ENCODE results near the gene PTPRCAP. TPM values are rescaled to one million over a fixed set of nuclear protein-coding genes. Genes with fewer than 3 reads are reported as not detected.

Gene PTPRCAP
- total RNA-seq, 4 donors from 2014 or later = 17.3 to 56.9 (median 21.7) TPM

DNA sequence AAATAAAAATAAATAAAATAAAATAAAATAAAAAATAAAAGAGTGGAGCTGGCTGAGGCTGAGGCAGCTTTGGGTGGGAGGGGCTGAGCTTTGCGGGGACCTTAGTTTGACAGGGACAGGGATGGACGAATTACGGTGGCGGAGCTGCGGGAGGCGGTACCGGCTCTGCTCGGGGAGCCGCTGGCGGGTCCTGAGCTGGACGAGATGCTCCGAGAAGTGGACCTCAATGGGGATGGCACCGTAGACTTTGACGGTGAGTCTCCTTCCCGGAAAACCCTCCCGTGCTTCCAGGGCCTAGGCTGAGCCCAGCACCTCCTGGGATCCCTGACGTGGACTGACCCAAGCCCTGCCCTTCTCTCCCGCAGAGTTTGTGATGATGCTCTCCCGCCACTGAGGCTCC lies 20.8 kb upstream of the PTPRCAP start:
- Histone ChIP-seq H3K4me3 (no peak overlapping the region), H3K36me3 (no peaks in the 10 kb centered on the region), H3K9me3 (no peaks in the 10 kb centered on the region), H3K27me3 (no peaks in the 10 kb centered on the region), H3K27ac (peak overlapping the region in 2 of 4 donors; percentile 77 to 79), H3K4me1 (peaks cover 0 to 12% (median 0%) of the 10 kb centered on the region in 4 donors)
- DNase-seq = no peak
- no peak for TF ChIP-seq POLR2A (IDR thresholded peaks at IDR 0.05)
- TF ChIP-seq, protein P1, sequence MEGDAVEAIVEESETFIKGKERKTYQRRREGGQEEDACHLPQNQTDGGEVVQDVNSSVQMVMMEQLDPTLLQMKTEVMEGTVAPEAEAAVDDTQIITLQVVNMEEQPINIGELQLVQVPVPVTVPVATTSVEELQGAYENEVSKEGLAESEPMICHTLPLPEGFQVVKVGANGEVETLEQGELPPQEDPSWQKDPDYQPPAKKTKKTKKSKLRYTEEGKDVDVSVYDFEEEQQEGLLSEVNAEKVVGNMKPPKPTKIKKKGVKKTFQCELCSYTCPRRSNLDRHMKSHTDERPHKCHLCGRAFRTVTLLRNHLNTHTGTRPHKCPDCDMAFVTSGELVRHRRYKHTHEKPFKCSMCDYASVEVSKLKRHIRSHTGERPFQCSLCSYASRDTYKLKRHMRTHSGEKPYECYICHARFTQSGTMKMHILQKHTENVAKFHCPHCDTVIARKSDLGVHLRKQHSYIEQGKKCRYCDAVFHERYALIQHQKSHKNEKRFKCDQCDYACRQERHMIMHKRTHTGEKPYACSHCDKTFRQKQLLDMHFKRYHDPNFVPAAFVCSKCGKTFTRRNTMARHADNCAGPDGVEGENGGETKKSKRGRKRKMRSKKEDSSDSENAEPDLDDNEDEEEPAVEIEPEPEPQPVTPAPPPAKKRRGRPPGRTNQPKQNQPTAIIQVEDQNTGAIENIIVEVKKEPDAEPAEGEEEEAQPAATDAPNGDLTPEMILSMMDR (IDR thresholded peaks at IDR 0.05) = no peak

DNA sequence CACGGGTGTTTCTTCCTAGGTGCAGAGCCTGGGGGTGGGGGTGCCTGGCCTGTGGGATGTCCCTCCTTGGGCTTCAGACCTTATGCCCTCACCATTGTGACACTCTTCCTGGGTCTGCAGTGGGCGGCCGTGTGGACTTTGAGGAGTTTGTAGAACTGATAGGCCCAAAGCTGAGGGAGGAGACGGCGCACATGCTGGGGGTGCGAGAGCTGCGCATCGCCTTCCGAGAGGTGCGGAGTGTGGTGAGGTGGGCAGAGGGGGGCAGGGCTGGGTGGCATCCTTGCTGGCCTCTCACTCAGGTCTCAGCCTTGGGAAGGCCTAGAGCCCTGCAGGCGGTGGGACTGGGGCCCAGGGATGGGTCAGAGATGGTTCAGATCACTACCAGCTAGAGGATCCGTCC lies 20.0 kb upstream of the PTPRCAP start:
- Histone ChIP-seq H3K9me3 (no peaks in the 10 kb centered on the region), H3K27me3 (no peaks in the 10 kb centered on the region), H3K36me3 (no peaks in the 10 kb centered on the region), H3K27ac (no peak overlapping the region), H3K4me3 (no peak overlapping the region), H3K4me1 (peaks cover 0 to 12% (median 0%) of the 10 kb centered on the region in 4 donors)
- TF ChIP-seq, protein P1 (IDR thresholded peaks at IDR 0.05) = no peak
- no peak for TF ChIP-seq POLR2A (IDR thresholded peaks at IDR 0.05)
- no peak for DNase-seq

DNA sequence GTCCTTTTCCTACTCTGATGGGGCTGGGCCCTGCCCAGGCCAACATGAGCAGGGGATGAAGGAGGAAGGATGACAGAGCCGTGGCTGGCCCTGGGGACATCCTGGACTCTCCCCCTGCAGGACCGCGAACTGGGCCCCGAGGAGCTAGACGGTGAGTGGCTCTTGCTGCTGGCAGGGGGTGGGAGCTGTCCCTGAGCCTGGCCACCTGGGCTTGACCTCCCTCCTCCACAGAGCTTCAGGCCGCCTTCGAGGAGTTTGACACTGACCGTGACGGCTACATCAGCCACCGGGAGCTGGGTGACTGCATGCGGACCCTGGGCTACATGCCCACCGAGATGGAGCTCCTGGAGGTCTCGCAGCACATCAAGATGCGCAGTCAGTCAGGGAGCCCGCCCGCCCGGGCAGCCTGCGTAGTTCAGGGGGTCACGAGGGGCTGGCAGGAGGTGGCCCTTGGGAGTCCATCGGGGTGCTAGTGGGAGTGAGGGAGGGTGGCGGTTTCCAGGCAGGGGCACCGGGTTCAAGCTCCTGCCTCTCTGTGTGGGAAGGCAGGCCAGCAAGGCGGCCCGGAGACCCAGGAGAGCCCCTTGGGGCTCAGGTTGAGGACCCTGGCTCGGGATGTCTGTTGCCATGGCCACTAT lies 18.7 kb upstream of the PTPRCAP start:
- Histone ChIP-seq H3K27me3 (no peaks in the 10 kb centered on the region), H3K36me3 (no peaks in the 10 kb centered on the region), H3K4me3 (no peak overlapping the region), H3K9me3 (no peaks in the 10 kb centered on the region), H3K27ac (no peak overlapping the region), H3K4me1 (peaks cover 0 to 12% (median 0%) of the 10 kb centered on the region in 4 donors)
- DNase-seq = no peak
- no peak for TF ChIP-seq POLR2A (IDR thresholded peaks at IDR 0.05)
- TF ChIP-seq, protein P1 (IDR thresholded peaks at IDR 0.05) = no peak

DNA sequence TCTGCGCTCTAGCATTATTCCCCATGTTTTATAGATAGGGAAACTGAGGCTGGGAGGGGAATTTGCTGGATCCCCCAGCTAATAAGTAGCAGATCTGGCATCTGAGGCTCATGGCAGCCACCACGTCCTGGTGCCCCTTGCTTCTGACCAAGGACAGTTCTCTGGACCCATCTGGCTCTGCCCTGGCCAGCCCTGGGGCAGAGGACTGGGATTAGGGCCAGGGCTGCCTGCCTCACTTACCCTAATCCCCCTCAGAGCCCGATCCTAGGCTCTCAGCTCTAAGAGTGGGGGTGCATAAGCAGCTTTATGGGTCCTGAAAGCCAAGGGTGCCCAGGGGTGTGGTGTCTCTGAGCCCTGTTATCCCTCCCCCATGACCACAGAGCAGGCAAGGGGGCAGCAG lies 17.6 kb upstream of the PTPRCAP start, which contains the start of gene CABP4:
CABP4 (plus strand) TSS at position 301 of the 400 bp plus-strand sequence; CDS start at position 371, 70 bp downstream.
- no peak for TF ChIP-seq POLR2A (IDR thresholded peaks at IDR 0.05)
- TF ChIP-seq, protein P1 (IDR thresholded peaks at IDR 0.05) = no peak
- Histone ChIP-seq H3K4me3 (no peak within 1 kb of the TSS), H3K36me3 (no peaks in the 10 kb centered on the region), H3K4me1 (peaks cover 0 to 6% (median 3%) of the 10 kb centered on the region in 4 donors), H3K27me3 (no peaks in the 10 kb centered on the region), H3K27ac (no peak within 1 kb of the TSS), H3K9me3 (no peaks in the 10 kb centered on the region)
- DNase-seq = no peak

DNA sequence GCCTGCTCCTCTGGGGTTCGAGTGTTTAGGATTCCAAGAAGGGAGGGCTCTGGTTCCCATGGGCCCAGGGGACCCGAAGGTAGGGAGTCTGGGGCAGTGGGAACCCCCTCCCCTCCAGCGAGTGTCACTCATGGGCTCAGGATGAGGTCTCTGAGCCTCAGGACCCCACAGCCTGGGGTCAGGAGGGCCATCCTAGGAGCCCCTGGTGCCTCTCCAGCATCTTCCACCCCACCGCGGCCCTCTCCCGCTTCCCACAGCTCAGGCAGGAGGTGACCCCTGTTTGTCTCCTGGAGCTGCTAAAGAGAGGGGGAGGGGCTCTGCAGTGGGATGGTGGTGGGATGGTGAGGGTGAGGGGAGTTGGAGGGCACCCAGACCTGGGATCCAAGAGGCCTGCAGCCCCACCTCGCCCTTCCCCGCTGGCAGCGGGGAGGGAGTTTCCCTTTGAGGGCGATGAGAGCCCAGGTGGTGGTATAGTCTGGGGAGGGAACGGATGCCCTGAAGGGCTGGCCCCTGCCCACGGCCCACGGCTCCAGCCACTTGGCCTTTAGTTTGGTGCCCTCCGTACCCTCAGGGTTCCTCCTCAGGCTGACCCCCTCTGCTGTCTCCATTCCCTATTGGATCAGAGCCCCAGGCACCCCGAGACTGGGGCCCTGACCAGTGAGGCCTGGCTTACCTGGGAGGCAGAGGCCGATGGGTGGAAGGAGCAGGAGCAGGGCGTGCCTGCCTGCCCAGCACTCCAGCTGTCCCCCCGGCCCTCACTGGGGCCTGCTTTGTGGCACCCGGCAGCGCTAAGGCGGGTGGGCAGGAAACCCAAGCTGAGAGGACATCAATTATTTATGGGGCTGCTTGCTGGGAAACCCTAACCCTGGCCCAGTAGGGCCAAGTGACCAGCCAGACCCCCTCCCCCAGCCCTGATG lies 16.6 kb upstream of the PTPRCAP start:
- Histone ChIP-seq H3K36me3 (no peaks in the 10 kb centered on the region), H3K9me3 (no peaks in the 10 kb centered on the region), H3K4me3 (no peak overlapping the region), H3K27ac (no peak overlapping the region), H3K27me3 (no peaks in the 10 kb centered on the region), H3K4me1 (peaks cover 0 to 10% (median 4%) of the 10 kb centered on the region in 4 donors)
- DNase-seq = no peak
- no peak for TF ChIP-seq POLR2A (IDR thresholded peaks at IDR 0.05)
- TF ChIP-seq, protein P1 (IDR thresholded peaks at IDR 0.05) = no peak
